ENCODE data around the gene PRUNE1. TPM values are rescaled to one million over a fixed set of nuclear protein-coding genes. Genes with fewer than 3 reads are reported as not detected.
A peak's percentile ranks its signal among the peaks of the same experiment; 100 is the strongest.

PRUNE1 gene
- total RNA-seq, 1 experiment from 2014 or later: 24.7 TPM

DNA sequence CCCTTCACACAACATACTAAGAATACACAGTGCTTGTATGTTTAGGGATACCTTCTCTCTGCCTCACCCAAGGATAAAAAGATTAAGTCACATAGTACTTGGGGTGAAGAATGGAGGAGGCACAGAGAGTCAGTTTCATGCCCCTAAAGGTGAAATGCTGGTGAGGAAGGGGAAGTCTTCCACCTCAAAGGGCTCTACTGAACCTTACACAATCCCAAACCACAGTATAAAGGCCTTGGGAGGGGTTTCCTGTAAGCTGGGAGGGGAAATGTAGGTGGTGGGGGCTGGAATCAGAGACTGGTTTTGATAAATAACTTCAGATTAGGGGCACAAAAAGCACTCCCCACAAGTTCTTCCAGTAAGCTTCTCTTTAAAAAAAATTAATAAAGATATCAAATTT is 5.1 kb upstream of the PRUNE1 start:
- DNase-seq (ENCODE audit: extremely low read depth, low read depth): no peak

DNA sequence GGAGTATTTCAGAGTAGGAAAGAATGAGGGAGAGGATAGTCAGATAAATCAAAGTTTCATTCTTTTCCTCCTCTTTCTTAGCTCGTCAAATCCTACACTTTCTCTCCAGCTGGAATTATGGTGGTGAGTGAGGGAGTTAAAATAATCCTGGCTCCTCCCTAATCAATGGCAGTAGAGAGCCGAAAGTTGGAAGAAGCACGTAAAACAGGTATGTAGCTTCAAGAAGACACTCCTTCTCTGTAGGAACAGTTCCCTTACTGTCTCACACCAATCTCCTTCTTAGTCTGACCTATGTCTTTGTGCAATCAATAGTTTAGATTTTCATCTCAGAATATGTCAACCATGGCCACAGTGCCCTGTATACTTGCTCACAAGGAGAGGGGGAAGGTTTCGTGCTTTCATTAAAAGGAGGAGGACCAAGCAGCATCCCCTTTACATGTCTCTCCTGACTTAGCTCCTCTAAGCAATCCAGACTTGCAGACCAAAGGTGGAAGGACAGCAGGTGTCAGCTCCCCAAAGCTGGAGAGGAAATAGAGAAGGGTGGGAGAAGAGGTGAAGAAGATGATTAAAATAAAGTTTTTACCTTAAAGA is 2.4 kb upstream of the PRUNE1 start:
- no peak for DNase-seq (ENCODE audit: extremely low read depth, low read depth)

DNA sequence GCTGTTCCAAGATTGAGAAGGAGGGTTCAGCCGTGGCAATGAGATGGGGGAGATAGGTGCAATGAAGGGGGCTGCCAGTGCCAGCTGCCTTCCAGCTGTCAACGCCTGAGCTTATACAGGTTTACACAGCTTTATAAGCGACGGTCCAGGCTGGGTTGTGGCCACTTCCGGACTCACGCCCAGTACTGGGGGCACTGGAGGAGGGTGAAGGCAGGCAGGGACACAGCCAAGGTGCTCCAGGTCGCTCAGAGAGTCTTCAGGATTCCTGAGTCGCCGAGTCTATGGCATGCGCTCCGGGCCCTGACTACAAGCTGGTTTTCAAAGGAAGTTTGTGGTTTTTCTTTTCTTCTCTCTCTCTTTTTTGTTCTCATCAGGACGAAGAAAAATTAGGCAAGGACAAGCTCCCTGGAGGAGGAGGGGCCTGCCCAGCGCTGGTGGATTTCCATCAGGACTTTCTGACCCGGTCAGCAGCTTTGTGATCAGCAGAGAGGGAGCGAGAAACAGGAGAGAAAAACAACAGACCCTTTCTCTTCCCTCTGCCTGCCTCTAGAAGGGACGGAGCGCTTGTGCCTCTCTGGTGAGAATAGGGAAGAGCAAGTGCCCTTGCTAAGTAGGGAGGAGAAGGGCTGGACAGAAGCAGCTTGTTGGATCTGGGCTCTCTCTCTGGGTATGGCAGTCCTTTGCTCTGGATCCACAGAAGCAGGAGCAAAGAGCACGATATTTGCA is 1.8 kb upstream of the PRUNE1 start, which contains the start of gene MINDY1:
TSS of gene MINDY1 (minus strand) at position 576 of the 726 bp plus-strand sequence. CDS start 4,285 bp downstream, outside the sequence.
- DNase-seq (ENCODE audit: extremely low read depth, low read depth): peak; percentile 88

DNA sequence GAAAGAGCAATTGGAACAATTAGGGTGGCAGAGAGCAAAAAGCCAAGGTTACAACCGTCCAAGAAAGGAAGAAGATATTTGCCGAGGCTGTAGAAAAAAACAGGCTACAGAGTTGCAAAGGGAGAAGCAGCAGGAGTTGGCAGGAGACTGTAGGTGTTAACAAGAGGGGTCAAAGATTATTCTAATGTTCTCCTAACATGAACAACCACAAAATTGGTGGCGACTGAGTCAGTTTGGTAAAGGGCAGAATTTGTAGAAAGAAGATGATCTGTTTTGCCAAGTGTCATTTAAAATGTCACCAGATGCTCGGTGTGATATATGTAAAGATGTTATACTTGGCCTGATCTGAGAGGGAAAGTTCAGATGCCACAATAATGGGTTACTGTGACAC is 401 bp upstream of the PRUNE1 start:
- no peak for DNase-seq (ENCODE audit: extremely low read depth, low read depth)

DNA sequence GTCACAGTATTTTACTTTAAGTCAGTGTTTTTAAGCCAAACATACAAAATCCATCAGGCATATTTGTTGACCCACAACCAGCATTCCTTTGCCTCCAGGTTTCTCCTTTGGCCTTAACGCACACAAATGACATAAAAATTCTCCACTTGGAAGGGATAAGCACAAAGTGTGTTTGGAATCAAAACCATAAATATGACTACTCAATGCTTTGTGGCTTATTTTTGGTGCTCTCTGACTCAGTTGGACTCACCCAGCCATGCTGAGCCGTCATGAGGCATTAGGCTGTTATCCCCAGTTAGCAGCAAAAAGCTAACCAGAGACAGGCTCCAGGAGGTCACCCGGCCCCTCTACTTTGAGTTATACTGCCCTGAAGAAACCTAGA is 948 bp downstream of the PRUNE1 start:
- DNase-seq (ENCODE audit: extremely low read depth, low read depth): no peak

DNA sequence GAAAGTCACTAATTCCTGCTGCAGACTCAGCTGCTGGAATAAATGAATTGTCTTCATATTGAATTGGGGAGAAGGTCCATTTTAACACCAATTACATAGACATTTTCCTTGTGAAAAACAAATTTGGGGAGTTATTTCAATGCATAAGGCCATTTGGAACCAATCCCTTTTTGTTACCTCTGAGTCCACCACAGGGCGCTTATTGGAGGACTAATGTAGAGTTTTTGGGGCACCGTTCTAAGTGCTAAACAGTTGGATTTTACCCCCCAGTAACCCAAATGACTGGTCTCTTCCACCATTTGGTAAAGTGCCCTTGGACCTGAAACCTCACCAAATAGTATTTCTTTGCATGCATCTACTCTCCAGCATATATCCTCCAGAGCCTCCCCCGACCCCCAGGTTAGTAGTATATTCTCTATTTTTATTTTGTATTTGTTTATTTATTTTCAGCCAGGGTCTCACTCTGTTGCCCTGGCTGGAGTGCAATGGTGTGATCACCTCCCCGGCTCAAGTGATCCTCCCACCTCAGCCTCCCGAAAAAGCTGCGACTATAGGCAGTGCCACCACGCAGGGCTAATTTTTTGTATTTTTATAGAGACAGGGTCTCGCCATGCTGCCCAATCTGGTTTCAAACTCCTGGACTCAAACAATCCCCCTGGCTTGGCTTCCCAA is 1.6 kb downstream of the PRUNE1 start:
- no peak for DNase-seq (ENCODE audit: extremely low read depth, low read depth)

DNA sequence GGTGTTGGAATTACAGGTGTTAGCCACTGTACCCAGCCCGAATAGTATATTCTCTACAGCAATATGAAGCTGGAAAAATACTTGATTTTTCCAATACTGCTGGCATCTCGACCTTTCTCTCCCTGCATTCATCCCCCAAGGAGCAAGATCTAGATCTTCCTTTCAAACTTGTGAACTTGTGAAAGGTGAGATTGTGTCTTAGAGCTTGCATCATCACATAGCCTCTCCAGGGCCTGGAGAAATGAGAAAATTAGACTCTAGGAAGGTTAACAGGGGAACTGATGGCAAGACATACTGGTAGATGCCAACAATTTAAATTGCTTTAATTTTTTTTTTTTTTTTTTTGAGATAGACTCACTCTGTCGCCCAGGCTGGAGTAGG is 2.1 kb downstream of the PRUNE1 start:
- no peak for DNase-seq (ENCODE audit: extremely low read depth, low read depth)

DNA sequence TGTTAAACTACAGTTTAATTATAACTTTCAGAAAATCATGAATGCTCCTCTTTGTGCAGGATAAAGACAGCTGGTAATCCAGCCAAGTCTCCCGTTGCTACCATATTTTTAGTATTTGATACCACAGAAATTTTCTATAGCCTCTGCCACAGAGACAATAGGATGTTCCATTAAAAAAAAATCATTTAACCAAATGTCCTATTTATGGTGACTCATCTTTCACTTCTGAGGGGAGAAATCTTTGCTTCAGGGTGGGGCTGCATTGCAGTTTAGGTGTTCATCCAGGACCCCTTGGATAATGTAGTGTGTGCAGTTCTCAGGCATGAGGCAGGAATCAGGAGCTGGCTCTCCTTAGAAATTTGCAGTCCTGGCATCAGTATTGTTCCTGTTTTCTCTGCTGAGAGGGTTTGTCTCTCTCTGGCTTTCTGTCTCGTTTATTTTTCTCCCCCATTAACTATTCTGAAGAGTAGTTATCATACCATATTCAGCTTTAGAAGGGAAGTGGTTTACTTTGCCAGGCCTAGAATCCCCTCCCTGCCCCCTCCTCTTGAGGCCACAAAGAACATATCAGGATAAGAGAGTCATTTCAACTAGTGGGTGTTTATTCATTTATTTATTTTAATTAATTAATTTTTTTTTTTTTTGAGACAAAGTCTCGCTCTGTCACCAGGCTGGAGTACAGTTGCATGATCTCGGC is 3.1 kb downstream of the PRUNE1 start:
- DNase-seq (ENCODE audit: extremely low read depth, low read depth): no peak

DNA sequence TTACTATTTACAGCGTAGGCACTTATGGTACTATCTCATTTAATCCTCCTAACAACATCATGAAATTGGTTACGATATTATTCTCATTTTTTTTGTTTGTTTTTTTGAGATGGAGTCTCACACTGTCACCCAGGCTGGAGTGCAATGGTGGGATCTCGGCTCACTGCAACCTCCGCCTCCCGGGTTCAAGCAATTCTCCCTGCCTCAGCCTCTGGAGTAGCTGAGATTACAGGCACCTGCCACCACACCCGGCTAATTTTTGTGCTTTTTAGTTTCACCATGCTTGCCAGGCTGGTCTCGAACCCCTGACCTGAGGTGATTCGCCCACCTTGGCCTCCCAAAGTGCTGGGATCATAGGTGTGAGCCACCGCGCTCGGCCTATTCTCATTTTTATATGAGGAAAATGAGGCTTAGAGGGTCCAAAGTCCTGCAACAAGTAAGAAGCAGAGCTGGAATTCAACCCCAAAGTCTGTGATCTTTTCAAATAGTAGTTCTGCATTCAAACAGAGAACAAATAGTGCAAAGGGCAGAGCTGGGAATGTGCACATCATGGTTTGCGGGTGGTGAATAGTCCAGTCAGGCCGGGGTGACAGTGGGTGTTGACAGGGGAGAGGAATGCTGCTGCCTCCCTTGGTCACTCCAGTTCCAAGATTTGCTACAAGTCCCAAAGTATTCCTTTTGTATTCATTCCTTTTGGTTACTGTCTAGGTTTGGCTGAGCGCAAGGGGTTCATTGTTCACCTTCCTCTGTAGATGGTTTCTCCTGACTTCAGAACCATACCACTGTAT is 4.6 kb downstream of the PRUNE1 start:
- no peak for DNase-seq (ENCODE audit: extremely low read depth, low read depth)

DNA sequence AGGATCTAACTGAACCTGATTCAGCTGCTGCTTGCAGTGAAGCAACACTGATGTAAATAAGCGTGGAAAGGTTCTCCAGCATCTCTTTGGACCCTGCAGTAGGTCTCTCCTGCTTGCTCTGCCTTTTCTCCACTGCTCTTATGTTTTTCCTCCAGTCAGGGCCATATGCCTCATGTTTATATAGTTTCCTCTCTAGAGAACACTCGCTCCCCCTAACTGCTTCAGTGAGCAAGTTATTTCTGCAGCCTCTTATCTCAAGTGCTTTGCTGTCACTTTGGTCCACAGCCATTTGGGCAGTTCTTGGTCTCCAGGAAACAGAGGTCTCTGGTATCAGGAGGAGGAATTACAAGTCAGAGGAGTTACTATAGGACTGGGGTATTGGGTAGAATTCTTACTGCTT is 5.3 kb downstream of the PRUNE1 start:
- no peak for DNase-seq (ENCODE audit: extremely low read depth, low read depth)

DNA sequence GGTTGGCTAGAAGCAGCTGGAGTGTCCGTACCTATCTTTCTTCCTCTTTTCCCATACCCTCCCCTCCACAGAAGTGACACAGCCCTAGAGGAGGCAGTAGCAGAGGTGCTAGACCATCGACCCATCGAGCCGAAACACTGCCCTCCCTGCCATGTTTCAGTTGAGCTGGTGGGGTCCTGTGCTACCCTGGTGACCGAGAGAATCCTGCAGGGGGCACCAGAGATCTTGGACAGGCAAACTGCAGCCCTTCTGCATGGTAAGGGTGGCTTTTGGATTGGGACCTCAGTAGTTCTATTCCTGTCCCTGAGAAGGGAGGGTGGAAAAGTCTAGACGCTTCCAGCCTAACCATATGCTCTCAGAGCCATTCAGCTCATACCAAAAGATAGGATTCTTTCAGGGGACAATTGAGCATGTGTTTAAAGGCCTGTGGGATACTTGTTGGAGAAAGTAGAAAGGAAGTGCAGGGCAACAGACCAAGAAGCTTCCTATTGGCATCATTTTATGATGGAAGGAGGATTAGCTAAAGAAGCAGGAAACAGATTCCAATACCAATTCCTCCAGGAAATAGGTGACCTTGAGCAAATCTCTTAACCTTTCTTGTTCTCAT is 16.4 kb downstream of the PRUNE1 start:
- peak; percentile 70 for DNase-seq (ENCODE audit: extremely low read depth, low read depth)

DNA sequence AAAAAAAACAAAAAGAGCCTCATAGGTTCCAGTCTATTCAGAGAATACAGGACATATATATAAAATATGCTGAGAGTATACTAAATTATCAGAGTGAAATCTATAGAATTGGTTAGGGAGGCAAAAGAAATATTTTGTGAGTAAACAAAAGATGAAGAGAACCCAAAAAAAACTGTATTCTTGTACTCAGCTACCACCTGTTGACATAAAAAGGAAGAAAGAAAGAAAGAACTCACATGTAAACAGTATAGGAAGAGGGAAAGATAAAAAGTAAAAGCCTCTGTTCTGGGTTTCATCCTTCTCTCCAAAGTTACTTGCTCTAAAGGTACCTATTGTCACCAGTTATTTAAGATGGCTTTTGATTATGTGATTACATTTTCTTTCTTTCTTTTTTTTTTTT is 18.2 kb downstream of the PRUNE1 start:
- no peak for DNase-seq (ENCODE audit: extremely low read depth, low read depth)

DNA sequence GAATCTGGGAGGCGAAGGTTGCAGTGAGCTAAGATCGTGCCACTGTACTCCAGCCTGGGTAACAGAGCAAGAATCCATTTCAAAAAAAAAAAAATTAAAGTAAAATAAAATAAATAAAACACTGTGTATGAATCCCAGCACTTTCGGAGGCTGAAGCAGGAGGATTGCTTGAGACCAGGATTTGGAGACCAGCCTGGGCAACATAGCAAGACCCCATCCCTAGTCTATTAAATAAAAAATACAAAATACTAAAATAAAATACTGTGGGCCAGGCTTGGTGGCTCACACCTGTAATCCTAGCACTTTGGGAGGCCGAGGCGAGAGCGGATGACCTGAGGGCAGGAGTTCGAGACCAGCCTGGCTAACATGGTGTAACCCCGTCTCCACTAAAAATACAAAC is 23.9 kb downstream of the PRUNE1 start:
- no peak for DNase-seq (ENCODE audit: extremely low read depth, low read depth)

DNA sequence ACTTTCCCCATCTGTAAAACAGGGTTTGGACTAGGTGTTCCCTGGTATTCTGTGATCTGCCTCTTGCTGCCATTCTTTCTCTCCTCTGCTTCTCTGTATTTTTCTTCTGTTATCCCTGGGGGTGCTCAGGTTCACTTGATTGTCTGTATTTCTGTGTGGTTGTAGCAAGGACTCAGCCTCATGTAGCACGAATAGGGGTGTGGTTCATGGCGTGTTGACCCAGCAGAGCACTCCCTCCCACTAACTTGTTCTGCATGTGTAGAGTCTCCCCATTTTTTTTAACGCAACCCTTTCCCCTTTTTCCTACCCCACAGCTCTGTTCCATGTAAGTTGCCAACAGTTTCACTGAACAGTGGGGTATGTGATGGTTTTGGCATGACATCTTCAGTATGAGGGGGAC is 26.9 kb downstream of the PRUNE1 start:
- DNase-seq (ENCODE audit: extremely low read depth, low read depth): no peak

DNA sequence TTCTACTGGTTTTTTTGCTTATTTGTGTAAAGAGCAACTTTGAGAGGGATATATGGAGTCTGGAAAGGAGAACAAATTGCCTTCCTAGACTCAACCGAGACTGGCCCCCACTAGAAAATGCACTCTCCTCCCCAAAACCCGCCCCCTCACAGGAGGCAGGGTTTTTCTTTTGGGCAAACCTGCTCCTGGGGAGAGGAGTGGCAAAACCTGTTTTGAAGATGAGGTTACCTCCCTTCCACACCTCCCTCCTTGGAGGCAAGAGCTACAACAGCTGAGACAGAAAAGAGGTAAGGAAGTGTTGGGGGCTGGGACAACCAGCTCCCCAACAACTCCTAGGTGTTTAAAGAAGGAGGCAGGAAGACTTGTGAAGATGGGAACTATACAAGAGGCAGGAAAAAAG is 28.1 kb downstream of the PRUNE1 start, which contains the start of gene BNIPL:
TSS of gene BNIPL (plus strand) at position 231 of the 400 bp plus-strand sequence. CDS start at position 371, 140 bp downstream.
- DNase-seq (ENCODE audit: extremely low read depth, low read depth): no peak

DNA sequence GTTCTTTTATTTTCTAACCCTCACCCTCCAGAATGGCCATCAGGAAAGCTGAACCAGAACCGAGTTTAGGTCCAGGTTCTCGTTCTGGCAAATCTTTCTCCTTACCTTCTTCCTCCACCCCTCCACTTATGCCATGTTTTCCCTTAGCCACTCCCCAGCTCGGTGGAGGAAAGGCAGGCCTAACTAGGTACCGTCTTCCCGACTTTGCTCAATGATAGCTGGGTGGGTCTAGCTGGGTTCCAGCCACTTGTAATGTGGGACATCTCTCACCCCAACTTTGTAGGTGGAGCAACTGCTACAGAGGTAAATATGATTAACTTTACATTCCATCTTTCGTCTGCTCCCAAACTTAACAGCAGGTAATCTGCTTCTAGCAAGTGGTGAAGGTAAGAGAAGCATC is 28.8 kb downstream of the PRUNE1 start:
- no peak for DNase-seq (ENCODE audit: extremely low read depth, low read depth)

DNA sequence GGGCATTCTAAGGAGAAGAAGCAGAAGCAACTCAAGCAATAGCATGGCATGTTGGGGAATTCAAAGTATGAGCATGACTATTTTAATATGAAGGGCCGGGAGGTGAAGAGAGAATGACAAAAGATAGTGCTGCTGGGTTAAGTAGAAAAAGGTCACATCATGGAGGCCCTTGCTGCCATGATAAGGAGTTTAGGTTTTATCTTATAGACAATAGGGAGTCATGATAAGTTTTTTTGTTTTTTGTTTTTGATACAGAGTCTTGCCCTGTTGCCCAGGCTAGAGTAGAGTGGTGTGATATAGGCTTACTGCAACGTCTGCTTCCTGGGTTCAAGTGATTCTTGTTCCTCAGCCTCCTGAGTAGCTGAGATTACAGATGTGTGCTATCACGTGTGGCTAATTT is 31.3 kb downstream of the PRUNE1 start:
- no peak for DNase-seq (ENCODE audit: extremely low read depth, low read depth)

DNA sequence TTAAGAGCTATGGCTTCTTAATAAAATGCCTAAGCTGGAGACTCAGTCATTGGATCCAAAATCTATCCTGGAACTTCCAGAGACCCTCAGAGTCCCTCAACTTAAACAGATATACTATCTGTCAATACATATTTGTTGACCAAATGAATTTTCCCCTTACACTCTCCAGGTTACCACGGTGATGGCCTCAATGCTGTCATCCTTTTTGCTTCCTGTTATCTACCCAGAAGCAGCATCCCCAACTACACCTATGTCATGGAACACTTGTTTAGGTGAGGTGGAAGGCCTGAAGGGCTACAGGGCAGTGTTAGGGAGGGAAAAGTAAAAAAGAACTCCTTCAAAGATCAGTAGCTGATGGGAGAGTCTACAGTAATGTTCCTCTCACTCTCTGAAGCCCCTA is 34.9 kb downstream of the PRUNE1 start:
- DNase-seq (ENCODE audit: extremely low read depth, low read depth): no peak

DNA sequence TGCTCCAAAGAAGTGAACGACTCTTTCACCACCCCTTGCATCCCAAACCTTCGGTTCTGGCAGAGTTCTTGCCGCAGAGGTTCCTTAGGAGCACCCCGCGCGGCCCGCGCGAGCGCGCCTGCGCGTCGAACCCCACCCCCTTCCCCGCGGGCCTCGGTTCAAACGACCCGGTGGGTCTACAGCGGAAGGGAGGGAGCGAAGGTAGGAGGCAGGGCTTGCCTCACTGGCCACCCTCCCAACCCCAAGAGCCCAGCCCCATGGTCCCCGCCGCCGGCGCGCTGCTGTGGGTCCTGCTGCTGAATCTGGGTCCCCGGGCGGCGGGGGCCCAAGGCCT is 39.3 kb downstream of the PRUNE1 start, which contains the start of gene C1orf56:
TSS of gene C1orf56 (plus strand) at position 161 of the 334 bp plus-strand sequence. CDS start at position 258, 97 bp downstream.
- DNase-seq (ENCODE audit: extremely low read depth, low read depth): peak; percentile 67

Data from NCI-H460 (cell line).